Esophagus muscularis mucosa (tissue), 4 donors: ENCODE data around the gene ERBB4. TPM values are rescaled to one million over a fixed set of nuclear protein-coding genes. Genes with fewer than 3 reads are reported as not detected.

Experiments
- DNase-seq: peaks from one replicate; pipeline ENCODE4 v3.0.0-alpha.2; 2017; ENCODE audit errors: extremely low spot score
- H3K27ac ChIP-seq, 4 donors: fragments of 200-600 bp; sonication (generic); replicated peaks in 1 of 4; 1 replicate in 3 of 4; 2 replicates in 1 of 4; pipeline ENCODE4 v1.5.1; 2016 to 2019; ENCODE audit warnings: mild to moderate bottlenecking in 1 of 4
- H3K27me3 ChIP-seq, 4 donors: fragments of 200-600 bp; sonication (generic); one replicate each; pipeline versions ENCODE4 v1.5.1 to v1.6.0; 2016 to 2019
- H3K36me3 ChIP-seq, 4 donors: fragments of 200-600 bp; sonication (generic); one replicate each; pipeline ENCODE4 v1.5.1; 2016 to 2019
- H3K4me1 ChIP-seq, 4 donors: fragments of 200-600 bp; sonication (generic); one replicate each; pipeline ENCODE4 v1.5.1; 2016 to 2019
- H3K4me3 ChIP-seq, 4 donors: fragments of 200-600 bp; sonication (generic); 1 replicate in 2 of 4; 2 replicates in 2 of 4; pipeline ENCODE4 v1.5.1; 2016 to 2019; ENCODE audit warnings: mild to moderate bottlenecking in 4 of 4, moderate library complexity in 1 of 4
- H3K9me3 ChIP-seq, 4 donors: fragments of 200-600 bp; sonication (generic); 1 replicate in 3 of 4; 2 replicates in 1 of 4; pipeline ENCODE4 v1.5.1; 2016 to 2019
- CTCF ChIP-seq, 3 experiments: fragments of 200-600 bp in 2 of 3; fragments of 450-650 bp in 1 of 3; sonication (generic) in 2 of 3; IDR thresholded peaks; one replicate each; pipeline ENCODE4 v1.5.1; 2017 to 2019; ENCODE audit warnings: antibody characterized with exemption in 3 of 3, mild to moderate bottlenecking in 2 of 3, moderate library complexity in 1 of 3
- EP300 ChIP-seq: sonication (generic); formaldehyde crosslinking; IDR thresholded peaks from one replicate; pipeline ENCODE4 v1.6.1; 2017; ENCODE audit warnings: antibody characterized with exemption
- POLR2A ChIP-seq: fragments of 450-650 bp; IDR thresholded peaks from one replicate; pipeline ENCODE4 v1.6.1; 2017; ENCODE audit warnings: antibody characterized with exemption, moderate library complexity, mild to moderate bottlenecking, low read depth
- POLR2AphosphoS5 ChIP-seq, 2 donors: sonication (generic); formaldehyde crosslinking; IDR thresholded peaks; one replicate each; pipeline ENCODE4 v1.6.1; 2017; ENCODE audit warnings: antibody characterized with exemption in 2 of 2
- WGBS: methylation state at CpG from one replicate; pipeline ENCODE4 v1.1.5; 2018; 5-methylcytosine and 5-hydroxymethylcytosine counted together
- intact Hi-C: fragments of 100-400 bp; cut with DNase I; formaldehyde crosslinking; loops from one replicate; pipeline ENCODE4 v1.15.1; 2023
- total RNA-seq, 4 donors: library from RNA; depleted of rRNA; stranded (reverse); fragments of >200 nt; gene quantifications; one replicate each; pipeline versions ENCODE4 v1.1.0 to v1.2.1, GENCODE V29; 2016

The ERBB4 gene
- total RNA-seq, 4 donors from 2014 or later = under 0.01 to 0.19 (median 0.17) TPM

- DNase-seq = no peak
- Histone ChIP-seq H3K4me3 (no peak overlapping the region), H3K4me1 (no peaks in the 10 kb centered on the region), H3K9me3 (no peaks in the 10 kb centered on the region), H3K36me3 (no peaks in the 10 kb centered on the region), H3K27ac (no peak overlapping the region), H3K27me3 (no peaks in the 10 kb centered on the region)
- TF ChIP-seq EP300 (no peak), CTCF (IDR thresholded peaks at IDR 0.05) (no peak), POLR2AphosphoS5 (IDR thresholded peaks at IDR 0.05) (no peak), POLR2A (no peak)
- intact Hi-C loops = no loop called here
- WGBS = 51% methylated on average over 3 of the region's 3 CpGs
These were observed 239.3 kb downstream of the ERBB4 start for GRCh38 chr2:212299333-212299732.

- Histone ChIP-seq H3K36me3 (no peaks in the 10 kb centered on the region), H3K9me3 (no peaks in the 10 kb centered on the region), H3K4me1 (no peaks in the 10 kb centered on the region), H3K4me3 (no peak overlapping the region), H3K27ac (no peak overlapping the region), H3K27me3 (no peaks in the 10 kb centered on the region)
- DNase-seq = no peak
- WGBS = 70% methylated on average over 3 of the region's 3 CpGs
- TF ChIP-seq POLR2AphosphoS5 (IDR thresholded peaks at IDR 0.05) (no peak), CTCF (IDR thresholded peaks at IDR 0.05) (no peak), EP300 (no peak), POLR2A (no peak)
- intact Hi-C loops = no loop called here
These were observed 243.0 kb downstream of the ERBB4 start for GRCh38 chr2:212295571-212295970.

DNA sequence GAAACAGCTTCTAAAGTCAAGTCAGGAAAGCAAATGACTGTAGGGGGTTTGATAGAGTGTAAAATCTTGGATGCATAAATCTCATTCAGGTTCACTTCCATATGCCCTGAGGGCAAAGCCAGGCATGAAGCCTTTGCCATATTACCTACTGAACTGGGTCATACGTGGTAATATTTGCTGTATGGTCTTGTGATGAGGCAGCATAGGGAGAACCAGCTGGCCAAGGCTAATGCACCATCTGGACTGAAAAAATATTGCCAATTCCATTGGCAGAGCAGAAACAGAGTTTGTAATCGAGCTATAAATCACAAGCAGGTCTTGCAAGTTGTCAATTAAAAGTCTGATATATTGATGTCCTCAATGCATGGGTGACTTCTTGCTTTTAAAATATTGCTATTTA is 243.8 kb downstream of the ERBB4 start:
- Histone ChIP-seq H3K4me3 (no peak overlapping the region), H3K4me1 (no peaks in the 10 kb centered on the region), H3K27me3 (no peaks in the 10 kb centered on the region), H3K27ac (no peak overlapping the region), H3K36me3 (no peaks in the 10 kb centered on the region), H3K9me3 (no peaks in the 10 kb centered on the region)
- intact Hi-C loops = no loop called here
- WGBS = 56% methylated on average over 2 of the region's 2 CpGs
- no peak for TF ChIP-seq POLR2AphosphoS5 (IDR thresholded peaks at IDR 0.05)
- no peak for TF ChIP-seq CTCF (IDR thresholded peaks at IDR 0.05)
- TF ChIP-seq EP300 = no peak
- DNase-seq = no peak

- no peak for DNase-seq
- Histone ChIP-seq H3K4me3 (no peak overlapping the region), H3K27me3 (no peaks in the 10 kb centered on the region), H3K27ac (no peak overlapping the region), H3K9me3 (no peaks in the 10 kb centered on the region), H3K4me1 (no peaks in the 10 kb centered on the region), H3K36me3 (no peaks in the 10 kb centered on the region)
- intact Hi-C loops = no loop called here
- TF ChIP-seq EP300 (no peak), POLR2AphosphoS5 (IDR thresholded peaks at IDR 0.05) (no peak), CTCF (IDR thresholded peaks at IDR 0.05) (no peak)
These were observed 249.3 kb downstream of the ERBB4 start for GRCh38 chr2:212289301-212289700.

- H3K4me3 ChIP-seq = no peak overlapping the region
- H3K9me3 ChIP-seq = no peaks in the 10 kb centered on the region
- H3K27ac ChIP-seq = no peak overlapping the region
- TF ChIP-seq POLR2A (no peak), POLR2AphosphoS5 (IDR thresholded peaks at IDR 0.05) (no peak), CTCF (IDR thresholded peaks at IDR 0.05) (no peak), EP300 (no peak)
- no peaks in the 10 kb centered on the region for H3K27me3 ChIP-seq
- H3K4me1 ChIP-seq = no peaks in the 10 kb centered on the region
- intact Hi-C loops = no loop called here
- no peaks in the 10 kb centered on the region for H3K36me3 ChIP-seq
- DNase-seq = no peak
- WGBS = 94% methylated on average over 8 of the region's 8 CpGs
These were observed 250.3 kb downstream of the ERBB4 start for GRCh38 chr2:212288308-212288707.
